ENCODE results near the gene C10orf67. TPM values are rescaled to one million over a fixed set of nuclear protein-coding genes. Genes with fewer than 3 reads are reported as not detected.

C10orf67 gene
- polyA plus RNA-seq, 1 donor from 2014 or later: 0.48 TPM

DNA sequence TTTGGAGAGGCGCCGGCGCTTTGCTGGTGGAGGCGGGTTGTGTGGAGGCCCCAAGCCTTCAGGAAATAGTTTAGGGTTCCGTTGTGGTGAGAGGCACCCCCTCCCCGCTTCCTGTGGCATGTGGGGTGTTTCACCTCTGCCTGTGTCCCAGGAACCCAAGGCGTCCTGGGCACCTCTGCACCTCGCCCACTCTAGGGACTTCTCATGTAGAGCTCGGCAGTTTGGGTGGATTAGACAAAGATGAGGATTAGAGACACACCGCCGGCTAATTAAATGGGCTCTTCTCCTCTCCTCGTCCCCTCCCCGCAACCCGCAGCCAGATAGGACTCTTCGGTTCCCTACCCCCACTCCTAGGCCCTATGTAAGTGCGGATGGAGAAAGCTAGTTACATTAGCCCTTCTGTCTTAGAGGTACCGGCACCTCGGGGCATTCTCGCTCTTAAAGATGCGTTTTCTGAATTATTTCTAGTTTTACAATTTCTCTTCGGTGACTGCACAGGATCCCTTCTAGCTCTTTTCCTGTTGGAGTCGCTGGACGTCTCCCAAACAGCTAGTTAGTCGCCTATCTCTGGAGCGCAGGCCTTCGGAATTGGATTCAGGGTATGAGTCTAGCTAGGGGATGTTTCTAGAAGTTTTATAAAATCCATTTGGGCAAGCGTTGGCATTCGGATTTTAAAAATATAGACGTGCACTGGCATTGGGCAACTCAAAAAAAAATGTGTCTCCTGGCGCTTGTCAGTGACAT, 144.7 kb downstream of the C10orf67 start:
- no peak overlapping the region for H2AFZ ChIP-seq (ENCODE audit: low read depth, low read length)
- H3K4me3 ChIP-seq (ENCODE audit: low read length): no peak overlapping the region
- H3K79me2 ChIP-seq (replicated peaks; ENCODE audit: insufficient read depth, low read length): no peaks in the 10 kb centered on the region
- no peak overlapping the region for H3K27ac ChIP-seq (ENCODE audit: low read length)
- no peaks in the 10 kb centered on the region for H3K9me2 ChIP-seq (ENCODE audit: insufficient read depth, low read length)
- no peaks in the 10 kb centered on the region for H3K9me3 ChIP-seq (ENCODE audit: low read length)
- no peak overlapping the region for H3K4me2 ChIP-seq (ENCODE audit: low read length)
- no peaks in the 10 kb centered on the region for H3K36me3 ChIP-seq (ENCODE audit: insufficient read depth, low read length)
- TF ChIP-seq TAF1 (IDR thresholded peaks at IDR 0.05; ENCODE audit: low read depth) (no peak), EZH2 (IDR thresholded peaks at IDR 0.05; ENCODE audit: borderline replicate concordance, insufficient read depth, low read length, poor library complexity, severe bottlenecking) (peak; percentile 51), POLR2AphosphoS5 (IDR thresholded peaks at IDR 0.05) (no peak)
- H4K20me1 ChIP-seq (ENCODE audit: insufficient read depth): no peaks in the 10 kb centered on the region
- H3K9ac ChIP-seq (ENCODE audit: low read length): no peak overlapping the region
- H3K27me3 ChIP-seq (ENCODE audit: insufficient read depth, low read depth, low read length): peaks cover 100% of the 10 kb centered on the region
- no peaks in the 10 kb centered on the region for H3F3A ChIP-seq (ENCODE audit: insufficient read depth, low read length, poor library complexity, severe bottlenecking)

GRCh38 chr10:23198940-23199767, 145.4 kb downstream of the C10orf67 start:
- H3K4me2 ChIP-seq (ENCODE audit: low read length): no peak overlapping the region

More at GRCh38 chr10:23198940-23199767, 145.4 kb downstream of the C10orf67 start:
- no peak overlapping the region for H2AFZ ChIP-seq (ENCODE audit: low read depth, low read length)
- H3K9me3 ChIP-seq (ENCODE audit: low read length): no peaks in the 10 kb centered on the region
- H3K9ac ChIP-seq (ENCODE audit: low read length): no peak overlapping the region
- no peaks in the 10 kb centered on the region for H3K79me2 ChIP-seq (replicated peaks; ENCODE audit: insufficient read depth, low read length)
- no peaks in the 10 kb centered on the region for H3F3A ChIP-seq (ENCODE audit: insufficient read depth, low read length, poor library complexity, severe bottlenecking)
- H3K9me2 ChIP-seq (ENCODE audit: insufficient read depth, low read length): no peaks in the 10 kb centered on the region
- no peaks in the 10 kb centered on the region for H3K36me3 ChIP-seq (ENCODE audit: insufficient read depth, low read length)
- H3K27ac ChIP-seq (ENCODE audit: low read length): no peak overlapping the region
- no peaks in the 10 kb centered on the region for H4K20me1 ChIP-seq (ENCODE audit: insufficient read depth)
- TF ChIP-seq, protein P1, sequence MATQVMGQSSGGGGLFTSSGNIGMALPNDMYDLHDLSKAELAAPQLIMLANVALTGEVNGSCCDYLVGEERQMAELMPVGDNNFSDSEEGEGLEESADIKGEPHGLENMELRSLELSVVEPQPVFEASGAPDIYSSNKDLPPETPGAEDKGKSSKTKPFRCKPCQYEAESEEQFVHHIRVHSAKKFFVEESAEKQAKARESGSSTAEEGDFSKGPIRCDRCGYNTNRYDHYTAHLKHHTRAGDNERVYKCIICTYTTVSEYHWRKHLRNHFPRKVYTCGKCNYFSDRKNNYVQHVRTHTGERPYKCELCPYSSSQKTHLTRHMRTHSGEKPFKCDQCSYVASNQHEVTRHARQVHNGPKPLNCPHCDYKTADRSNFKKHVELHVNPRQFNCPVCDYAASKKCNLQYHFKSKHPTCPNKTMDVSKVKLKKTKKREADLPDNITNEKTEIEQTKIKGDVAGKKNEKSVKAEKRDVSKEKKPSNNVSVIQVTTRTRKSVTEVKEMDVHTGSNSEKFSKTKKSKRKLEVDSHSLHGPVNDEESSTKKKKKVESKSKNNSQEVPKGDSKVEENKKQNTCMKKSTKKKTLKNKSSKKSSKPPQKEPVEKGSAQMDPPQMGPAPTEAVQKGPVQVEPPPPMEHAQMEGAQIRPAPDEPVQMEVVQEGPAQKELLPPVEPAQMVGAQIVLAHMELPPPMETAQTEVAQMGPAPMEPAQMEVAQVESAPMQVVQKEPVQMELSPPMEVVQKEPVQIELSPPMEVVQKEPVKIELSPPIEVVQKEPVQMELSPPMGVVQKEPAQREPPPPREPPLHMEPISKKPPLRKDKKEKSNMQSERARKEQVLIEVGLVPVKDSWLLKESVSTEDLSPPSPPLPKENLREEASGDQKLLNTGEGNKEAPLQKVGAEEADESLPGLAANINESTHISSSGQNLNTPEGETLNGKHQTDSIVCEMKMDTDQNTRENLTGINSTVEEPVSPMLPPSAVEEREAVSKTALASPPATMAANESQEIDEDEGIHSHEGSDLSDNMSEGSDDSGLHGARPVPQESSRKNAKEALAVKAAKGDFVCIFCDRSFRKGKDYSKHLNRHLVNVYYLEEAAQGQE (IDR thresholded peaks at IDR 0.05; ENCODE audit: borderline replicate concordance): no peak
- TF ChIP-seq TAF1 (IDR thresholded peaks at IDR 0.05; ENCODE audit: low read depth): no peak
- no peak for TF ChIP-seq EP300 (conservative IDR thresholded peaks at IDR 0.05; ENCODE audit: poor library complexity, severe bottlenecking)
- no peak for TF ChIP-seq EZH2 (IDR thresholded peaks at IDR 0.05; ENCODE audit: borderline replicate concordance, insufficient read depth, low read length, poor library complexity, severe bottlenecking)
- TF ChIP-seq RAD21 (conservative IDR thresholded peaks at IDR 0.05): no peak
- TF ChIP-seq SMC3 (conservative IDR thresholded peaks at IDR 0.05; ENCODE audit: poor library complexity): no peak
- TF ChIP-seq CTCF (IDR thresholded peaks at IDR 0.05; ENCODE audit: poor library complexity, severe bottlenecking): no peak
- no peak for TF ChIP-seq POLR2AphosphoS5 (IDR thresholded peaks at IDR 0.05)
- peak overlapping the region; percentile 46 for H3K4me3 ChIP-seq (ENCODE audit: low read length)
- H3K27me3 ChIP-seq (ENCODE audit: insufficient read depth, low read depth, low read length): peaks cover 100% of the 10 kb centered on the region
